ENCODE measurements around the gene AMIGO3. TPM values are rescaled to one million over a fixed set of nuclear protein-coding genes. Genes with fewer than 3 reads are reported as not detected.

AMIGO3 gene
- total RNA-seq, 1 donor from 2014 or later: not detected

DNA sequence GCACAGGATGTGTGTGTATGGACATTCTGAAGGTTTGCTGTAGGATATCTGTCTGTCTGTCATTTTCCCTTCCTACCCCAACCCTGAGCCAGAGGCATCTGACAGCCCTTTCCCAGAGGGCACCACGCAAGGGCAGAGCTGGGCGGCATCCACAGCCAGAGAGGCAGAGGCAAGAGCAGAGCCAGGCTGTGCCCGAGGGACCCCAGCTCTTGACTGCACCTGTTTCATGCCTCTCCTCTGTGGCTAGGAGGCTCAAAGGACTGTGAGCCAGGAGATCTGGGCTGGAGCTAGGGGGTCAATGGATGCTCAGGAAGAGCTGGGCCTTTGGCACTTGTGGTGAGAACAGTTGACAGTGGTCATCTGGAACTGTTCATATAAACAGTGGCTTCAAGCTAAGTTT, 50.1 kb downstream of the AMIGO3 start:
- Mint-ChIP-seq H3K27ac (no peak overlapping the region), H3K27me3 (ENCODE audit: insufficient read depth, low read depth) (peaks cover 6% of the 10 kb centered on the region)

DNA sequence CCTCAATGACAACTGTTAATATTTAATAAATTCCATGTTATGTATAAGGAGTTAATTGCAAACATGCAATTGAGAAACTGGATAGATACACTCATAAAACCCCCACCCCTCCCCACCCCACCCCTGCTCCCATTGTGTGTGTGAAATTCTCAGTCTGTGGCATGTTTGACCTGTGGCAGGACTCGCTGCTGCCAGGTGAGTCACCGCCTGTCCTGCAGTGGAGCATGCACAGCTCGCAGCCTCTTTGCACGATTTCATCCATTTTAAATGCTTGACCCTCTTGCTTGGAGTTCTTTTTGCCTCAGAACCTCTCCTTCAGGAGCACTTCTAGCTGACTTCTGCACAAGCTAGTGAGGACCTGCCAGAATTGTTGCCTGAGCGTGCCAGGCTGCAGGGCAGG, 50.6 kb downstream of the AMIGO3 start:
- H3K27me3 Mint-ChIP-seq (ENCODE audit: insufficient read depth, low read depth): peaks cover 6% of the 10 kb centered on the region
- peak overlapping the region; percentile 87 for H3K27ac Mint-ChIP-seq
- Histone ChIP-seq H3K9ac (no peak overlapping the region), H4K20me1 (ENCODE audit: low read depth) (peaks cover 11% of the 10 kb centered on the region), H3K27me3 (no peaks in the 10 kb centered on the region), H2AFZ (replicated peaks) (no peak overlapping the region), H3F3A (ENCODE audit: low read depth) (peaks cover 17% of the 10 kb centered on the region), H3K4me3 (no peak overlapping the region), H3K79me2 (ENCODE audit: low read depth) (peaks cover 15% of the 10 kb centered on the region), H3K9me3 (ENCODE audit: low read depth) (no peaks in the 10 kb centered on the region), H3K4me2 (no peak overlapping the region), H3K4me1 (peaks cover 8% of the 10 kb centered on the region), H3K27ac (no peak overlapping the region), H3K36me3 (no peaks in the 10 kb centered on the region)
- DNase-seq (ENCODE audit: low spot score): no peak
- H3K9me3 Mint-ChIP-seq: no peaks in the 10 kb centered on the region
- H3K4me1 Mint-ChIP-seq: peaks cover 35% of the 10 kb centered on the region
- no peak overlapping the region for H3K4me3 Mint-ChIP-seq
- TF ChIP-seq, protein P1, sequence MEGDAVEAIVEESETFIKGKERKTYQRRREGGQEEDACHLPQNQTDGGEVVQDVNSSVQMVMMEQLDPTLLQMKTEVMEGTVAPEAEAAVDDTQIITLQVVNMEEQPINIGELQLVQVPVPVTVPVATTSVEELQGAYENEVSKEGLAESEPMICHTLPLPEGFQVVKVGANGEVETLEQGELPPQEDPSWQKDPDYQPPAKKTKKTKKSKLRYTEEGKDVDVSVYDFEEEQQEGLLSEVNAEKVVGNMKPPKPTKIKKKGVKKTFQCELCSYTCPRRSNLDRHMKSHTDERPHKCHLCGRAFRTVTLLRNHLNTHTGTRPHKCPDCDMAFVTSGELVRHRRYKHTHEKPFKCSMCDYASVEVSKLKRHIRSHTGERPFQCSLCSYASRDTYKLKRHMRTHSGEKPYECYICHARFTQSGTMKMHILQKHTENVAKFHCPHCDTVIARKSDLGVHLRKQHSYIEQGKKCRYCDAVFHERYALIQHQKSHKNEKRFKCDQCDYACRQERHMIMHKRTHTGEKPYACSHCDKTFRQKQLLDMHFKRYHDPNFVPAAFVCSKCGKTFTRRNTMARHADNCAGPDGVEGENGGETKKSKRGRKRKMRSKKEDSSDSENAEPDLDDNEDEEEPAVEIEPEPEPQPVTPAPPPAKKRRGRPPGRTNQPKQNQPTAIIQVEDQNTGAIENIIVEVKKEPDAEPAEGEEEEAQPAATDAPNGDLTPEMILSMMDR (IDR thresholded peaks at IDR 0.05): no peak
- TF ChIP-seq EZH2phosphoT487 (IDR thresholded peaks at IDR 0.05) (no peak), EZH2 (IDR thresholded peaks at IDR 0.05) (no peak)
- no peaks in the 10 kb centered on the region for H3K36me3 Mint-ChIP-seq

More for the DNA sequence above, 50.1 kb downstream of the AMIGO3 start:
- no peak overlapping the region for H3K4me3 Mint-ChIP-seq
- peaks cover 35% of the 10 kb centered on the region for H3K4me1 Mint-ChIP-seq
- Histone ChIP-seq H3K9me3 (ENCODE audit: low read depth) (no peaks in the 10 kb centered on the region), H3K4me1 (peaks cover 8% of the 10 kb centered on the region), H3F3A (ENCODE audit: low read depth) (peaks cover 17% of the 10 kb centered on the region), H3K4me3 (no peak overlapping the region), H4K20me1 (ENCODE audit: low read depth) (peaks cover 11% of the 10 kb centered on the region), H3K79me2 (ENCODE audit: low read depth) (peaks cover 15% of the 10 kb centered on the region), H3K27me3 (no peaks in the 10 kb centered on the region), H3K9ac (no peak overlapping the region), H3K36me3 (no peaks in the 10 kb centered on the region), H3K4me2 (no peak overlapping the region), H3K27ac (no peak overlapping the region), H2AFZ (replicated peaks) (no peak overlapping the region)
- no peak for DNase-seq (ENCODE audit: low spot score)
- H3K9me3 Mint-ChIP-seq: no peaks in the 10 kb centered on the region
- TF ChIP-seq EZH2phosphoT487 (IDR thresholded peaks at IDR 0.05) (no peak), EZH2 (IDR thresholded peaks at IDR 0.05) (no peak)
- TF ChIP-seq, protein P1 (IDR thresholded peaks at IDR 0.05): no peak
- no peaks in the 10 kb centered on the region for H3K36me3 Mint-ChIP-seq

DNA sequence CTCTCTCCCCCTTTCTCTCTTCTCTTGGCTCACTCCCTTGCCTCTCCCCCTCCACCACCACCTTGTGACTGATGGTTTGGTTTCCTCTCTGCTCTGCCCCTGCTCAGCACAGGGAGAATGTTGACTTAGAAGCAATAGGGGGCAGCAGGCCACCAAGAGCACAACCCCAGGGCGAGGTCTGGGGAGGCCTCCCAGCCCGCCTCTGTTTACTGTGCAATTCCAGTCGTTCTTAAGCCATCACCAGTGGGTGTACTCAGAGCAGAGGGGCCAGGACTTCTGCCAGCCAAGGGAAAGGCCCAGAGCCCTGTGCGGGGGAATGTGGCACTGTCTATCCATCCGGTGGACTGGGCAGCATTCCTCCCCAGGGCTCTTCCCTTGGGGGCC, 51.1 kb downstream of the AMIGO3 start:
- H3K36me3 ChIP-seq: no peaks in the 10 kb centered on the region
- Mint-ChIP-seq H3K36me3 (no peaks in the 10 kb centered on the region), H3K9me3 (no peaks in the 10 kb centered on the region), H3K4me3 (no peak overlapping the region), H3K27ac (peak overlapping the region; percentile 1), H3K27me3 (ENCODE audit: insufficient read depth, low read depth) (peaks cover 6% of the 10 kb centered on the region), H3K4me1 (peaks cover 31% of the 10 kb centered on the region)
- no peak for DNase-seq (ENCODE audit: low spot score)
- peaks cover 11% of the 10 kb centered on the region for H4K20me1 ChIP-seq (ENCODE audit: low read depth)
- H3K27me3 ChIP-seq: no peaks in the 10 kb centered on the region
- H3K9me3 ChIP-seq (ENCODE audit: low read depth): no peaks in the 10 kb centered on the region
- no peak overlapping the region for H3K4me3 ChIP-seq
- H3K4me1 ChIP-seq: peaks cover 8% of the 10 kb centered on the region
- TF ChIP-seq EZH2phosphoT487 (IDR thresholded peaks at IDR 0.05) (no peak), EZH2 (IDR thresholded peaks at IDR 0.05) (no peak)
- TF ChIP-seq, protein P1 (IDR thresholded peaks at IDR 0.05): no peak
- H3K9ac ChIP-seq: no peak overlapping the region
- peaks cover 14% of the 10 kb centered on the region for H3K79me2 ChIP-seq (ENCODE audit: low read depth)
- H3F3A ChIP-seq (ENCODE audit: low read depth): peaks cover 14% of the 10 kb centered on the region
- no peak overlapping the region for H2AFZ ChIP-seq (replicated peaks)
- no peak overlapping the region for H3K4me2 ChIP-seq
- H3K27ac ChIP-seq: no peak overlapping the region

Measured in neural progenitor cell (in vitro differentiated cells).